HepG2 (cell line): ENCODE results near the gene C4orf46. TPM values are rescaled to one million over a fixed set of nuclear protein-coding genes. Genes with fewer than 3 reads are reported as not detected.
A peak's percentile ranks its signal among the peaks of the same experiment; 100 is the strongest.

Experiments used
- AGO2 ChIP-seq: fragments of 200-400 bp; formaldehyde crosslinking; optimal IDR thresholded peaks from 2 replicates; pipeline ENCODE3; 2017; ENCODE audit warnings: mild to moderate bottlenecking, low read depth, low read length, moderate library complexity
- ARNTL ChIP-seq: sonication (generic); formaldehyde crosslinking; IDR thresholded peaks from 2 replicates; pipeline ENCODE4 v1.4.0; 2020; ENCODE audit warnings: mild to moderate bottlenecking, missing genetic modification reagents
- HNF4A ChIP-seq: sonication (generic); formaldehyde crosslinking; IDR thresholded peaks from 2 replicates; pipeline ENCODE4 v1.4.0; 2020; ENCODE audit warnings: missing genetic modification reagents
- ISL2 ChIP-seq: sonication (generic); formaldehyde crosslinking; IDR thresholded peaks from 2 replicates; pipeline ENCODE4 v1.5.0; 2020; ENCODE audit warnings: missing genetic modification reagents
- KLF16 ChIP-seq, 2 experiments: sonication (generic) in 1 of 2; formaldehyde crosslinking in 1 of 2; IDR thresholded peaks; 2 replicates each; pipeline versions ENCODE4 v1.6.1 to v1.8.0; 2016 to 2023; ENCODE audit warnings: missing genetic modification reagents in 2 of 2, missing compliant biosample characterization in 1 of 2
- PAX8 ChIP-seq: sonication (generic); formaldehyde crosslinking; IDR thresholded peaks from 2 replicates; pipeline ENCODE4 v1.8.0; 2022; ENCODE audit warnings: mild to moderate bottlenecking, missing genetic modification reagents, borderline replicate concordance
- RXRA ChIP-seq: sonication (generic); formaldehyde crosslinking; IDR thresholded peaks from 2 replicates; pipeline ENCODE4 v1.5.1; 2020; ENCODE audit warnings: missing genetic modification reagents
- SNRNP70 ChIP-seq: fragments of 200-400 bp; formaldehyde crosslinking; IDR thresholded peaks from 2 replicates; pipeline ENCODE4 v1.6.1; 2017; ENCODE audit warnings: mild to moderate bottlenecking, low read depth, low read length, moderate library complexity
- SOX6 ChIP-seq, 2 experiments: fragments of 450-650 bp in 1 of 2; sonication (generic) in 1 of 2; formaldehyde crosslinking in 1 of 2; IDR thresholded peaks; 2 replicates each; pipeline versions ENCODE4 v1.4.0 to v1.6.1; 2017 to 2020; ENCODE audit warnings: antibody characterized with exemption in 1 of 2, mild to moderate bottlenecking in 1 of 2, missing genetic modification reagents in 1 of 2
- THYN1 ChIP-seq: sonication (generic); formaldehyde crosslinking; IDR thresholded peaks from 2 replicates; pipeline ENCODE4 v1.8.1; 2023; ENCODE audit warnings: low read depth, mild to moderate bottlenecking, moderate library complexity, missing genetic modification reagents, borderline replicate concordance
- ZNF232 ChIP-seq: sonication (generic); formaldehyde crosslinking; IDR thresholded peaks from 2 replicates; pipeline ENCODE4 v1.4.0; 2020; ENCODE audit warnings: missing genetic modification reagents, borderline replicate concordance
- ZNF326 ChIP-seq: sonication (generic); formaldehyde crosslinking; IDR thresholded peaks from 2 replicates; pipeline ENCODE4 v1.4.0; 2020; ENCODE audit warnings: missing genetic modification reagents, borderline replicate concordance
- ZNF335 ChIP-seq: sonication (generic); formaldehyde crosslinking; IDR thresholded peaks from 2 replicates; pipeline ENCODE4 v1.4.0; 2020; ENCODE audit warnings: missing genetic modification reagents
- ZNF569 ChIP-seq: sonication (generic); formaldehyde crosslinking; IDR thresholded peaks from 2 replicates; pipeline ENCODE4 v1.5.0; 2020; ENCODE audit warnings: mild to moderate bottlenecking, missing genetic modification reagents, moderate library complexity, borderline replicate concordance
- ZNF619 ChIP-seq: sonication (generic); formaldehyde crosslinking; IDR thresholded peaks from 2 replicates; pipeline ENCODE4 v1.4.0; 2020; ENCODE audit warnings: mild to moderate bottlenecking, missing genetic modification reagents
- ZNF776 ChIP-seq: sonication (generic); formaldehyde crosslinking; IDR thresholded peaks from 2 replicates; pipeline ENCODE4 v1.4.0; 2020; ENCODE audit warnings: mild to moderate bottlenecking, missing genetic modification reagents
- polyA plus RNA-seq, 8 experiments: library from polyadenylated mRNA; depleted of rRNA in 3 of 8; stranded (reverse) in 7 of 8; unstranded in 1 of 8; fragments of >200 nt; fragmentation: Illumina TruSeq in 4 of 8; extraction: Trizol in 4 of 8; gene quantifications; 2 replicates each; pipeline versions ENCODE4 v1.2.1 to v1.2.3, GENCODE V29; 2011 to 2016; ENCODE audit warnings: low read depth in 4 of 8, missing spikeins in 1 of 8, mixed read lengths in 1 of 8; ENCODE audit not compliant: insufficient read depth in 1 of 8
- total RNA-seq, 5 experiments: library from RNA; depleted of rRNA; stranded (reverse); fragments of >200 nt; fragmentation: Illumina TruSeq; extraction: Trizol; gene quantifications; 2 replicates each; pipeline ENCODE4 v1.2.3, GENCODE V29; 2016; ENCODE audit warnings: low read depth in 1 of 5
- TF ChIP-seq, protein P1 (sequence below): sonication (generic); formaldehyde crosslinking; IDR thresholded peaks from 2 replicates; pipeline ENCODE4 v1.4.0; 2020; ENCODE audit warnings: low read depth, mild to moderate bottlenecking, missing genetic modification reagents
- TF ChIP-seq, protein P2 (sequence below): sonication (generic); formaldehyde crosslinking; IDR thresholded peaks from 2 replicates; pipeline ENCODE4; 2020; ENCODE audit warnings: missing genetic modification reagents, mild to moderate bottlenecking, borderline replicate concordance
- TF ChIP-seq, protein P3 (sequence below): sonication (generic); formaldehyde crosslinking; IDR thresholded peaks from 2 replicates; pipeline ENCODE4 v1.8.1; 2023; ENCODE audit warnings: mild to moderate bottlenecking, inconsistent platforms, moderate library complexity, missing genetic modification reagents, borderline replicate concordance
- TF ChIP-seq, protein P4 (sequence below): sonication (generic); formaldehyde crosslinking; IDR thresholded peaks from 2 replicates; pipeline ENCODE4 v1.4.0; 2020; ENCODE audit warnings: mild to moderate bottlenecking, missing genetic modification reagents
- TF ChIP-seq, protein P5 (sequence below): sonication (generic); formaldehyde crosslinking; IDR thresholded peaks from 2 replicates; pipeline ENCODE4 v1.8.1; 2023; ENCODE audit warnings: mild to moderate bottlenecking, missing genetic modification reagents

The C4orf46 gene
- total and polyA plus RNA-seq, 2 of the 13 experiments (the other 11 are each of a cell fraction or from before 2014, with no cell fraction given) = 8.5 to 10.4 TPM

DNA sequence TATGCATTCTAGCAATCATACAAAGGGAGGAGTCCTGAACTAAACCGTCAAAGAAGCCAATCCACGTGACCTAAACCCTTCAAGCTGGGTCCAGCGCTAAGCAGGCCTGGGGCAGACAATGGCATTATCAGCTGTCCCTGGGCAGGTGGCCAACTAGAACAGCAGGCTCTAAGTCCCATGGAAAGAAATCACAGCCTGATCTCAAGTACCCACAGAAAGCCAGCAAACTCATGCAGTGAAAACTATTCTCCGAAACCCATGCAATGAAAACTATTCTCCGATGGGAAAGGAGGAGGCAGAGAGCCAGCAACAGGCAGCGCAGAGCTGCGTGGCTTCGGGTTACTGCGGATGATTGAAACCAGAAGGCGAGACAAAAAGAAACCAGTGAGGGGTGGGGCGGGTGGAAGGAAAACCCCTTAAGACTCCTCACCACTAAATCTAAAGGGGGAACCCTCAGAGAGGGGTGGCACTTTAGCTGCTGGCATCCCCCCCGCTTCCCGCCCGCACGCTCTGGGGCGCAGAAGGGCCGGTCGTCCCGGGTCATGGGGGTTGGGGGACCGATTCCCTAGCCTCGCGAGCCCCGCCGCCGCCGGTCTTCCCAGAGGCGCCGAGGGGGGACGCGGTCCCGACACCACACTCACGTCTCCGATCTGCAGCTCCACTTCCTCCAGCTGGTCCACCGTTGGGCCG lies 567 bp downstream of the C4orf46 start (continued):
- TF ChIP-seq ISL2 (no peak), ZNF569 (no peak), ZNF232 (CRISPR knock-in tag) (no peak), RXRA (peak; percentile 56; the same call in 1 of the 2 replicates), SOX6 (IDR thresholded peaks at IDR 0.05) (no peak), SOX6 (CRISPR knock-in tag; IDR thresholded peaks at IDR 0.05) (peak; percentile 47), ZNF335 (CRISPR knock-in tag) (no peak), HNF4A (CRISPR knock-in tag) (no peak), ZNF776 (CRISPR knock-in tag) (no peak), PAX8 (CRISPR knock-in tag) (0 out of 2 replicates have a peak, but pooled peaks have one; percentile 63), THYN1 (CRISPR knock-in tag) (no peak), ZNF619 (CRISPR knock-in tag) (no peak), KLF16 (CRISPR knock-in tag; IDR thresholded peaks at IDR 0.05) (no peak), SNRNP70 (no peak), ZNF326 (CRISPR knock-in tag) (no peak), AGO2 (no peak), ARNTL (peak; percentile 50)
- TF ChIP-seq, protein P1, sequence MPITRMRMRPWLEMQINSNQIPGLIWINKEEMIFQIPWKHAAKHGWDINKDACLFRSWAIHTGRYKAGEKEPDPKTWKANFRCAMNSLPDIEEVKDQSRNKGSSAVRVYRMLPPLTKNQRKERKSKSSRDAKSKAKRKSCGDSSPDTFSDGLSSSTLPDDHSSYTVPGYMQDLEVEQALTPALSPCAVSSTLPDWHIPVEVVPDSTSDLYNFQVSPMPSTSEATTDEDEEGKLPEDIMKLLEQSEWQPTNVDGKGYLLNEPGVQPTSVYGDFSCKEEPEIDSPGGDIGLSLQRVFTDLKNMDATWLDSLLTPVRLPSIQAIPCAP = no peak
- TF ChIP-seq, protein P2, sequence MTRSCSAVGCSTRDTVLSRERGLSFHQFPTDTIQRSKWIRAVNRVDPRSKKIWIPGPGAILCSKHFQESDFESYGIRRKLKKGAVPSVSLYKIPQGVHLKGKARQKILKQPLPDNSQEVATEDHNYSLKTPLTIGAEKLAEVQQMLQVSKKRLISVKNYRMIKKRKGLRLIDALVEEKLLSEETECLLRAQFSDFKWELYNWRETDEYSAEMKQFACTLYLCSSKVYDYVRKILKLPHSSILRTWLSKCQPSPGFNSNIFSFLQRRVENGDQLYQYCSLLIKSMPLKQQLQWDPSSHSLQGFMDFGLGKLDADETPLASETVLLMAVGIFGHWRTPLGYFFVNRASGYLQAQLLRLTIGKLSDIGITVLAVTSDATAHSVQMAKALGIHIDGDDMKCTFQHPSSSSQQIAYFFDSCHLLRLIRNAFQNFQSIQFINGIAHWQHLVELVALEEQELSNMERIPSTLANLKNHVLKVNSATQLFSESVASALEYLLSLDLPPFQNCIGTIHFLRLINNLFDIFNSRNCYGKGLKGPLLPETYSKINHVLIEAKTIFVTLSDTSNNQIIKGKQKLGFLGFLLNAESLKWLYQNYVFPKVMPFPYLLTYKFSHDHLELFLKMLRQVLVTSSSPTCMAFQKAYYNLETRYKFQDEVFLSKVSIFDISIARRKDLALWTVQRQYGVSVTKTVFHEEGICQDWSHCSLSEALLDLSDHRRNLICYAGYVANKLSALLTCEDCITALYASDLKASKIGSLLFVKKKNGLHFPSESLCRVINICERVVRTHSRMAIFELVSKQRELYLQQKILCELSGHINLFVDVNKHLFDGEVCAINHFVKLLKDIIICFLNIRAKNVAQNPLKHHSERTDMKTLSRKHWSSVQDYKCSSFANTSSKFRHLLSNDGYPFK = no peak
- TF ChIP-seq, protein P3, sequence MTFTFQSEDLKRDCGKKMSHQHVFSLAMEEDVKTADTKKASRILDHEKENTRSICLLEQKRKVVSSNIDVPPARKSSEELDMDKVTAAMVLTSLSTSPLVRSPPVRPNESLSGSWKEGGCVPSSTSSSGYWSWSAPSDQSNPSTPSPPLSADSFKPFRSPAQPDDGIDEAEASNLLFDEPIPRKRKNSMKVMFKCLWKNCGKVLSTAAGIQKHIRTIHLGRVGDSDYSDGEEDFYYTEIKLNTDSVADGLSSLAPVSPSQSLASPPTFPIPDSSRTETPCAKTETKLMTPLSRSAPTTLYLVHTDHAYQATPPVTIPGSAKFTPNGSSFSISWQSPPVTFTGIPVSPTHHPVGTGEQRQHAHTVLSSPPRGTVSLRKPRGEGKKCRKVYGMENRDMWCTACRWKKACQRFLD (CRISPR knock-in tag) = peak; percentile 5; the same call in 1 of the 2 replicates
- TF ChIP-seq, protein P4, sequence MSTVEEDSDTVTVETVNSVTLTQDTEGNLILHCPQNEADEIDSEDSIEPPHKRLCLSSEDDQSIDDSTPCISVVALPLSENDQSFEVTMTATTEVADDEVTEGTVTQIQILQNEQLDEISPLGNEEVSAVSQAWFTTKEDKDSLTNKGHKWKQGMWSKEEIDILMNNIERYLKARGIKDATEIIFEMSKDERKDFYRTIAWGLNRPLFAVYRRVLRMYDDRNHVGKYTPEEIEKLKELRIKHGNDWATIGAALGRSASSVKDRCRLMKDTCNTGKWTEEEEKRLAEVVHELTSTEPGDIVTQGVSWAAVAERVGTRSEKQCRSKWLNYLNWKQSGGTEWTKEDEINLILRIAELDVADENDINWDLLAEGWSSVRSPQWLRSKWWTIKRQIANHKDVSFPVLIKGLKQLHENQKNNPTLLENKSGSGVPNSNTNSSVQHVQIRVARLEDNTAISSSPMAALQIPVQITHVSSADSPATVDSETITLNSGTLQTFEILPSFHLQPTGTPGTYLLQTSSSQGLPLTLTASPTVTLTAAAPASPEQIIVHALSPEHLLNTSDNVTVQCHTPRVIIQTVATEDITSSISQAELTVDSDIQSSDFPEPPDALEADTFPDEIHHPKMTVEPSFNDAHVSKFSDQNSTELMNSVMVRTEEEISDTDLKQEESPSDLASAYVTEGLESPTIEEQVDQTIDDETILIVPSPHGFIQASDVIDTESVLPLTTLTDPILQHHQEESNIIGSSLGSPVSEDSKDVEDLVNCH = 0 out of 2 replicates have a peak, but pooled peaks have one; percentile 51
- TF ChIP-seq, protein P5, sequence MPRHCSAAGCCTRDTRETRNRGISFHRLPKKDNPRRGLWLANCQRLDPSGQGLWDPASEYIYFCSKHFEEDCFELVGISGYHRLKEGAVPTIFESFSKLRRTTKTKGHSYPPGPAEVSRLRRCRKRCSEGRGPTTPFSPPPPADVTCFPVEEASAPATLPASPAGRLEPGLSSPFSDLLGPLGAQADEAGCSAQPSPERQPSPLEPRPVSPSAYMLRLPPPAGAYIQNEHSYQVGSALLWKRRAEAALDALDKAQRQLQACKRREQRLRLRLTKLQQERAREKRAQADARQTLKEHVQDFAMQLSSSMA (CRISPR knock-in tag) = peak; percentile 16; the same call in 1 of the 2 replicates
